ENCODE data around the gene EDIL3. TPM values are rescaled to one million over a fixed set of nuclear protein-coding genes. Genes with fewer than 3 reads are reported as not detected.

EDIL3 gene, protein sequence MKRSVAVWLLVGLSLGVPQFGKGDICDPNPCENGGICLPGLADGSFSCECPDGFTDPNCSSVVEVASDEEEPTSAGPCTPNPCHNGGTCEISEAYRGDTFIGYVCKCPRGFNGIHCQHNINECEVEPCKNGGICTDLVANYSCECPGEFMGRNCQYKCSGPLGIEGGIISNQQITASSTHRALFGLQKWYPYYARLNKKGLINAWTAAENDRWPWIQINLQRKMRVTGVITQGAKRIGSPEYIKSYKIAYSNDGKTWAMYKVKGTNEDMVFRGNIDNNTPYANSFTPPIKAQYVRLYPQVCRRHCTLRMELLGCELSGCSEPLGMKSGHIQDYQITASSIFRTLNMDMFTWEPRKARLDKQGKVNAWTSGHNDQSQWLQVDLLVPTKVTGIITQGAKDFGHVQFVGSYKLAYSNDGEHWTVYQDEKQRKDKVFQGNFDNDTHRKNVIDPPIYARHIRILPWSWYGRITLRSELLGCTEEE
- total RNA-seq (9.2 and 12.1 TPM in 2 replicates), polyA plus RNA-seq (8.1 and 149 TPM in 2 replicates), polyA minus RNA-seq (ENCODE audit: low replicate concordance) (6.0 and 16.3 TPM in 2 replicates)
- polyA plus RNA-seq (2012) = 4.2 and 79.8 TPM in 2 replicates

DNA sequence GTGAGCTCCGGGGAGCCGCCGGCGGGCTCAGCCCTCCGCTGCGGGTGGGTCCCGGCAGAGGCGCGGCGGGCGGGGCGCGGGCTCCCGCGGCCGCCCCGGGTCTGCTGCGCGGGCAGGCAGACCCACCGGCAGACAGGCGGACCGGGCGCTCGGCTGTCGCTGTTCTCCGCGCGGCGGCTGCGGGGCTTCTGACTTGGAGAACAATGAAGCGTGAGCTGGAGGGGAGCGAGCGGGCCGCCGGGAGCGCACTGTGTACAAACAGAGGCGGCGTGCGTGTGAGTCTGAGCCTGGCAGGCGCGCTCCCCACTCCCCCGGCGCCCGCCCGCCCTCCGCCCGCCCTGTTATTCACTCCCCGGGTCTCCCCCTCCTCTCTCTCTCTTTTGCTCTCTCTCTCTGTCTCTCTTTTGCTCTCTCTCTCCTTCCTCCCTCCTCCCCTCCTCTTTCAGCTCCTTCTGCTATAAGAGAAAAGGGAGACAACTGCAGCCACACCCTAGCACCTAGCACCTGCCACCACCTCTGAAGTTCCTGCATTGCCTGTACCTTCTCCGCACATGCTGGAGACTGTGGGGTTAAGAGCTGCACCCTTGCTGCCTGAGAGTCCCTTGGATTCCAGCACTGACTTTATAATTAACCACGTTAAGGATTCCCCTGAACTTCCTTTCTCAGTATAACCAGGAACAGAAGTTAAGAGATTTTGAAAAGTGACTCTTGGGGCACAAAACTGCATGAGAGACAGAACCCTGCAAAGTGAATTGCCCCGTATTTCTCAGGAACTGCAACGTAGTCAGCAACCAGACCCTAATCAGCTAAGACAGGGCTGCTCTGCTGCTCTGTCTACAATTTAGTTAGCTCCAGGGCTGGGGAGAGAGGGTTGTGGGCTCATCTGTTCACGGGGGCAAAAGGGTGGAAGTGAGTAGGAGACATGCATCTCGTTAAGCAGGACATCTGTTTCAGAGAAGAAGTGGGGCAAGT is at the start of gene EDIL3:
TSS of gene EDIL3 (minus strand) at position 277 of the 972 bp plus-strand sequence. CDS start 506 bp downstream, outside the sequence.
- TF ChIP-seq, protein P1, sequence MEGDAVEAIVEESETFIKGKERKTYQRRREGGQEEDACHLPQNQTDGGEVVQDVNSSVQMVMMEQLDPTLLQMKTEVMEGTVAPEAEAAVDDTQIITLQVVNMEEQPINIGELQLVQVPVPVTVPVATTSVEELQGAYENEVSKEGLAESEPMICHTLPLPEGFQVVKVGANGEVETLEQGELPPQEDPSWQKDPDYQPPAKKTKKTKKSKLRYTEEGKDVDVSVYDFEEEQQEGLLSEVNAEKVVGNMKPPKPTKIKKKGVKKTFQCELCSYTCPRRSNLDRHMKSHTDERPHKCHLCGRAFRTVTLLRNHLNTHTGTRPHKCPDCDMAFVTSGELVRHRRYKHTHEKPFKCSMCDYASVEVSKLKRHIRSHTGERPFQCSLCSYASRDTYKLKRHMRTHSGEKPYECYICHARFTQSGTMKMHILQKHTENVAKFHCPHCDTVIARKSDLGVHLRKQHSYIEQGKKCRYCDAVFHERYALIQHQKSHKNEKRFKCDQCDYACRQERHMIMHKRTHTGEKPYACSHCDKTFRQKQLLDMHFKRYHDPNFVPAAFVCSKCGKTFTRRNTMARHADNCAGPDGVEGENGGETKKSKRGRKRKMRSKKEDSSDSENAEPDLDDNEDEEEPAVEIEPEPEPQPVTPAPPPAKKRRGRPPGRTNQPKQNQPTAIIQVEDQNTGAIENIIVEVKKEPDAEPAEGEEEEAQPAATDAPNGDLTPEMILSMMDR (conservative IDR thresholded peaks at IDR 0.05 in 1 of 2, IDR thresholded peaks at IDR 0.05 in 1 of 2; ENCODE audit: low read depth in 1 of 2, low read length in 2 of 2) = no peak
- TF ChIP-seq EZH2 (IDR thresholded peaks at IDR 0.05; ENCODE audit: low read length, missing control alignments) = no peak
- H3K4me2 ChIP-seq (ENCODE audit: extremely low read depth, insufficient read depth, low read length) = peak within 1 kb of the TSS; percentile 78
- peak within 1 kb of the TSS; percentile 34 to 69 (median 62) for H3K4me3 ChIP-seq (replicated peaks in 1 of 4; ENCODE audit: control extremely low read depth in 1 of 4, insufficient read depth in 1 of 4, low read depth in 3 of 4, low read length in 4 of 4)
- peak within 1 kb of the TSS; percentile 57 for H2AFZ ChIP-seq (ENCODE audit: low read length)
- peaks cover 5% of the 10 kb centered on the region for H3K79me2 ChIP-seq (ENCODE audit: control insufficient read depth, insufficient read depth, low read length)
- H3K36me3 ChIP-seq (ENCODE audit: control insufficient read depth, insufficient read depth, low read length) = no peaks in the 10 kb centered on the region
- H3K4me1 ChIP-seq (ENCODE audit: control insufficient read depth, extremely low read depth, insufficient read depth, low read length) = no peaks in the 10 kb centered on the region
- peak; percentile 54 to 72 for DNase-seq (ENCODE audit: low read depth in 2 of 2)
- peaks cover 7% of the 10 kb centered on the region for H3K27me3 ChIP-seq (ENCODE audit: control insufficient read depth, insufficient read depth, low read length)
- peak within 1 kb of the TSS; percentile 7 for H3K27ac ChIP-seq (ENCODE audit: insufficient read depth, low read length)
- H4K20me1 ChIP-seq (ENCODE audit: control insufficient read depth, extremely low read depth, insufficient read depth, low read length) = no peaks in the 10 kb centered on the region
- no peaks in the 10 kb centered on the region for H3K9me3 ChIP-seq (ENCODE audit: control insufficient read depth, insufficient read depth, low read depth, low read length)
- peak within 1 kb of the TSS; percentile 65 for H3K9ac ChIP-seq (ENCODE audit: insufficient read depth, low read length)

DNA sequence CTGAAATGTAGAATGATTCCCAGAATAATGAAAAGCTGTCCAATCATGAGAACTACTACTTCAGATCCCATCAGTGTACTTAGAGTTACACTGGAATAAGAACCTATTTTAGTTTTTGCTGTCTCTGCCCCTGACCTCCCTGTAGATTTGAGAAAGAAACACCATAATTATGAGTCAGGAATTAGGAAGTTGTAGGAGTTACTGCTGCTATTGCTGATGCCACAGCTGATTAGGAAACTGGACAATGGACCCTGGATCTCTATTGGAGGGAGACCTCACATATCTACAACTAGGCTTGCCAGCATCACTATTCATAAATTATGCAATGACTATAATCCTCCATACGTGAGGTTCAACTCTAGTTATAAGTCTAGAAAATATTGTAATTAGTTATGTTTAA is 48.8 kb upstream of the EDIL3 start:
- Histone ChIP-seq H2AFZ (ENCODE audit: low read length) (no peak overlapping the region), H4K20me1 (ENCODE audit: control insufficient read depth, extremely low read depth, insufficient read depth, low read length) (no peaks in the 10 kb centered on the region), H3K4me1 (ENCODE audit: control insufficient read depth, extremely low read depth, insufficient read depth, low read length) (no peaks in the 10 kb centered on the region), H3K4me3 (replicated peaks in 1 of 4; ENCODE audit: control extremely low read depth in 1 of 4, insufficient read depth in 1 of 4, low read depth in 3 of 4, low read length in 4 of 4) (no peak overlapping the region), H3K27me3 (ENCODE audit: control insufficient read depth, insufficient read depth, low read length) (no peaks in the 10 kb centered on the region), H3K4me2 (ENCODE audit: extremely low read depth, insufficient read depth, low read length) (no peak overlapping the region), H3K9me3 (ENCODE audit: control insufficient read depth, insufficient read depth, low read depth, low read length) (no peaks in the 10 kb centered on the region), H3K79me2 (ENCODE audit: control insufficient read depth, insufficient read depth, low read length) (no peaks in the 10 kb centered on the region), H3K9ac (ENCODE audit: insufficient read depth, low read length) (no peak overlapping the region), H3K27ac (ENCODE audit: insufficient read depth, low read length) (no peak overlapping the region), H3K36me3 (ENCODE audit: control insufficient read depth, insufficient read depth, low read length) (no peaks in the 10 kb centered on the region)
- peak; percentile 22 to 88 for DNase-seq (ENCODE audit: low read depth in 2 of 2)
- TF ChIP-seq EZH2 (IDR thresholded peaks at IDR 0.05; ENCODE audit: low read length, missing control alignments) = no peak

DNA sequence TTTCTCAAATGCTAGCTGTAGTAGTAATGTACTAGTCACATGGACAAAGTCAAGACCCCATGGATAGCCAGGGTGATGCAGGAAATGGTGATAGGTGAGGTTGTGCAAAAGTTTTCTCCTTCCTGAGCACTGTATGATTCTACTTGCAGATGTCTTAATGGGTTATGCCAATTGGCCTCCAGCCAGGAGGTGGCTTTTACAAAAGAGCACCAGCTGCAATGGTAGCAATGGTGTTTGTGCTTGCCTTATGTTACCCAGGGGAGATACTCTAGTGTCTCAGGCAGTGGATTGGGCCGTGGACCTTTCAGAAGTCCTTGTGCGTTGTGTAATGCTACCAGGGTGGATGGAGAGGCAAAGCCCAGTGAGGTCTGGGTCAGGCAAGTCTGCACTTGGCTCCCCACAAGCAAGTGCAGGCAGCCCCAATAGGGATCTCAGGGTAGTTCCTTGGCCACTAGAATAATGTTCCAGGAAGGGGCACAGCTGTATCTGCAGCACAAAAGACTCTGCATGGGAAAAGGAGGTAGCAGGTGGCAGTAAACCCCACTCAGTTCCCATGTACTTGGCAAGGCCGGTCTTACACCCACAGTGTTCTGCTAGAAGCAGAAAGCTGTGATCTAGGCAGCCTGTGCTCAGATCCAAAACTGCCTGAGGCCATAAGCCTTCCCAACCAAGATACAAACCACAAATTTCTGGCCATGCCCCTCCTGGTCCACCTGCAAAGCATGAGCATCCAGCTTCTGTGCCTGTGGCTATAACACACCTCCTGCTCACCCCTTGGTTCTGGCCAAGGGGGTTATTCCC is 46.4 kb upstream of the EDIL3 start:
- Histone ChIP-seq H3K9me3 (ENCODE audit: control insufficient read depth, insufficient read depth, low read depth, low read length) (no peaks in the 10 kb centered on the region), H3K27ac (ENCODE audit: insufficient read depth, low read length) (no peak overlapping the region), H3K79me2 (ENCODE audit: control insufficient read depth, insufficient read depth, low read length) (no peaks in the 10 kb centered on the region), H3K4me2 (ENCODE audit: extremely low read depth, insufficient read depth, low read length) (no peak overlapping the region), H3K36me3 (ENCODE audit: control insufficient read depth, insufficient read depth, low read length) (no peaks in the 10 kb centered on the region), H2AFZ (ENCODE audit: low read length) (no peak overlapping the region), H4K20me1 (ENCODE audit: control insufficient read depth, extremely low read depth, insufficient read depth, low read length) (no peaks in the 10 kb centered on the region), H3K4me3 (replicated peaks in 1 of 4; ENCODE audit: control extremely low read depth in 1 of 4, insufficient read depth in 1 of 4, low read depth in 3 of 4, low read length in 4 of 4) (no peak overlapping the region), H3K9ac (ENCODE audit: insufficient read depth, low read length) (no peak overlapping the region), H3K27me3 (ENCODE audit: control insufficient read depth, insufficient read depth, low read length) (no peaks in the 10 kb centered on the region), H3K4me1 (ENCODE audit: control insufficient read depth, extremely low read depth, insufficient read depth, low read length) (no peaks in the 10 kb centered on the region)
- TF ChIP-seq EZH2 (IDR thresholded peaks at IDR 0.05; ENCODE audit: low read length, missing control alignments) = no peak
- TF ChIP-seq, protein P1 (conservative IDR thresholded peaks at IDR 0.05 in 1 of 2, IDR thresholded peaks at IDR 0.05 in 1 of 2; ENCODE audit: low read depth in 1 of 2, low read length in 2 of 2) = no peak
- DNase-seq (ENCODE audit: low read depth in 2 of 2) = no peak

Data from fibroblast of lung (primary cell).